RWPE1 (cell line): ENCODE measurements around the gene SLC2A3.
"Not testable (repeated sequence)": the region's sequence is repeated elsewhere in the genome, so short reads cannot be mapped to it uniquely, and the experiment has no call there.

Experiments
- CTCF ChIA-PET: fragments of 350-600 bp; sonication (Branson Sonifier 250); formaldehyde crosslinking; extraction: SDS; loops from one replicate; lab custom pipeline; 2021; lab: Yijun Ruan, JAX
- POLR2A ChIA-PET: fragments of 400-600 bp; formaldehyde crosslinking; extraction: SDS; loops from one replicate; lab custom pipeline; 2020; ENCODE audit warnings: antibody characterized with exemption; ENCODE audit not compliant: low non-redundant PET; lab: Yijun Ruan, JAX
- DNase-seq: peaks from one replicate; pipeline ENCODE4 v3.0.0; 2012; ENCODE audit warnings: low spot score
- H3K27ac ChIP-seq: fragments of 450-650 bp; 2 replicates; pipeline ENCODE4 v1.5.1; 2017
- TF ChIP-seq, protein P1 (sequence below): fragments of 450-650 bp; conservative IDR thresholded peaks from 2 replicates; pipeline ENCODE4 v1.5.1; 2017; ENCODE audit warnings: low read depth, mild to moderate bottlenecking

The SLC2A3 gene

DNA sequence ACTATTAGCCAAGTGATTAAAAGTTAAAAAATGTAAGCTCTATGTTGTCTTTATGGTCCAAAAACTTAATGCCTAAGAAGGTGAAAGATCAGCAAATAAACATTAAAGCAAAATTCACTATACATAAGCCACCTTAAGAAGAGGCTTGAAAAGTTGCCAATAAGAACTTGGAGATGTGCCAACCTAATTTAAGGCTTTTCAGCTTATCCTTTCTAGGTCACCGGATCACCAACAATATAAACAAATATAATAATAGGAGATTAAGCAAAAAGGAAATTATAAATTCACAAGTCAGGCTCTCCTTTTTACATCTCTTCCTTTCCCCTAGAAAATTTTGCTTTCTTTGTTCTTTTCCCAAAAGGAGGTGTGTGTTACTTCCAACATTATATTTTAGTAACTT, 30.9 kb downstream of the SLC2A3 start:
- CTCF ChIA-PET, result no interaction called here
- no peak overlapping the region for H3K27ac ChIP-seq

DNA sequence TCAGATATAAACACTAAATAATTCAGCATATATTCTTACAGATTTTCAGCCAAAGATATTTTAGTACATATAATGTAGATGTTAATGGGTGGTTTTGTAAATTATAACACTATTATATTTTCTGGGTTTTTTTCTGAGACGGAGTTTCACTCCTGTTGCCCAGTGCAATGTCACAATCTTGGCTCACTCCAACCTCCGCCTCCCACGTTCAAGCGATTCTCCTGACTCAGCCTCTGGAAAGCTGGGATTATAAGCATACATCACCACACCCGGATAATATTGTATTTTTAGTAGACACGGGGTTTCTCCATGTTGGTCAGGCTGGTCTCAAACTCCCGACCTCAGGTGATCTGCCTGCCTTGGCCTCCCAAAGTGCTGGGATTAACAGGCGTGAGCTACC, 33.6 kb downstream of the SLC2A3 start:
- DNase-seq, H3K27ac ChIP-seq, POLR2A ChIA-PET: not testable (repeated sequence)
- CTCF ChIA-PET, result interaction anchor here (0.7 kb wide), 1 partner anchor 212 kb away, joined by 4 read pairs; no protein-coding TSS in a partner anchor

More for the DNA sequence above, 30.9 kb downstream of the SLC2A3 start:
- DNase-seq, result no peak
- POLR2A ChIA-PET, result no interaction called here
- TF ChIP-seq, protein P1, sequence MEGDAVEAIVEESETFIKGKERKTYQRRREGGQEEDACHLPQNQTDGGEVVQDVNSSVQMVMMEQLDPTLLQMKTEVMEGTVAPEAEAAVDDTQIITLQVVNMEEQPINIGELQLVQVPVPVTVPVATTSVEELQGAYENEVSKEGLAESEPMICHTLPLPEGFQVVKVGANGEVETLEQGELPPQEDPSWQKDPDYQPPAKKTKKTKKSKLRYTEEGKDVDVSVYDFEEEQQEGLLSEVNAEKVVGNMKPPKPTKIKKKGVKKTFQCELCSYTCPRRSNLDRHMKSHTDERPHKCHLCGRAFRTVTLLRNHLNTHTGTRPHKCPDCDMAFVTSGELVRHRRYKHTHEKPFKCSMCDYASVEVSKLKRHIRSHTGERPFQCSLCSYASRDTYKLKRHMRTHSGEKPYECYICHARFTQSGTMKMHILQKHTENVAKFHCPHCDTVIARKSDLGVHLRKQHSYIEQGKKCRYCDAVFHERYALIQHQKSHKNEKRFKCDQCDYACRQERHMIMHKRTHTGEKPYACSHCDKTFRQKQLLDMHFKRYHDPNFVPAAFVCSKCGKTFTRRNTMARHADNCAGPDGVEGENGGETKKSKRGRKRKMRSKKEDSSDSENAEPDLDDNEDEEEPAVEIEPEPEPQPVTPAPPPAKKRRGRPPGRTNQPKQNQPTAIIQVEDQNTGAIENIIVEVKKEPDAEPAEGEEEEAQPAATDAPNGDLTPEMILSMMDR, result no peak

DNA sequence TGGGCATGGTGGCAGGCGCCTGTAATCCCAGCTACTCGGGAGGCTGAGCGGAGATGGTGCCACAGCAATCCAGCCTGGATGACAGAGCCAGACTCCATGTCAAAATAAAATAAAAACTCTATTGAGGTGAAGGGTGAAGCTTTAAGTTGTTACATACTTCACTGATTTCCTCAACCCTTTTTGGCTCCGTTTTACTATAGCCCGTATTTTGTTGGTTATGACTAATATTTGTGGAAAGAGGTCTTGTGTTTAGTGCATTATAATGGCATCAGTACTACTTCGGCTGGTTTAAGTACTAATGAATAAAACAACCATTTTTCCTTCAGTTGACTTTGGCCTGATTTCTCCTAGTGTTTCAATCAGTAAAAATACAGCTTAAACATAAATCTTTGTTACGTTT, 36.2 kb downstream of the SLC2A3 start:
- ChIA-PET CTCF (interaction anchor here (0.5 kb wide), 1 partner anchor 107 kb away, joined by 5 read pairs; no protein-coding TSS in a partner anchor), POLR2A (no interaction called here)
- DNase-seq, result no peak
- no peak overlapping the region for H3K27ac ChIP-seq
- TF ChIP-seq, protein P1, result no peak

DNA sequence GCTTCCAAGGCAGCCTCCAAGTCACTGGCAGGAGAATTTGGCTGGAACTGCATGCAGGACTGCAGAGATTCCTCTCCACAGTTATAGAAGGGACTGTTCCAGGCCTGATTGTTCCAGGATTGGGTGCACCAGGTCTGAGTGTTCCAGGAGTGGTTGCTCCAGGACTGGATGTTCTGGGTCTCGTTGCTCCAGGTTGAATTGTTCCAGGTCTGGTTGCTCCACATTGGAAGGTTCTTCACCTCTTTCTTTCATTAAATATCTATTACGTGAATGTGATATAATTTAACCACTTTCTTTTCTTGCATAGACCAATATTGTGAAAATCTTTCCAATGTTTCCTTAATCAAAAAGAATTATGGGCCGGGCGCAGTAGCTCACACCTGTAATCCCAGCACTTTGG, 39.3 kb downstream of the SLC2A3 start:
- DNase-seq, POLR2A ChIA-PET, CTCF ChIA-PET, H3K27ac ChIP-seq: not testable (repeated sequence)

DNA sequence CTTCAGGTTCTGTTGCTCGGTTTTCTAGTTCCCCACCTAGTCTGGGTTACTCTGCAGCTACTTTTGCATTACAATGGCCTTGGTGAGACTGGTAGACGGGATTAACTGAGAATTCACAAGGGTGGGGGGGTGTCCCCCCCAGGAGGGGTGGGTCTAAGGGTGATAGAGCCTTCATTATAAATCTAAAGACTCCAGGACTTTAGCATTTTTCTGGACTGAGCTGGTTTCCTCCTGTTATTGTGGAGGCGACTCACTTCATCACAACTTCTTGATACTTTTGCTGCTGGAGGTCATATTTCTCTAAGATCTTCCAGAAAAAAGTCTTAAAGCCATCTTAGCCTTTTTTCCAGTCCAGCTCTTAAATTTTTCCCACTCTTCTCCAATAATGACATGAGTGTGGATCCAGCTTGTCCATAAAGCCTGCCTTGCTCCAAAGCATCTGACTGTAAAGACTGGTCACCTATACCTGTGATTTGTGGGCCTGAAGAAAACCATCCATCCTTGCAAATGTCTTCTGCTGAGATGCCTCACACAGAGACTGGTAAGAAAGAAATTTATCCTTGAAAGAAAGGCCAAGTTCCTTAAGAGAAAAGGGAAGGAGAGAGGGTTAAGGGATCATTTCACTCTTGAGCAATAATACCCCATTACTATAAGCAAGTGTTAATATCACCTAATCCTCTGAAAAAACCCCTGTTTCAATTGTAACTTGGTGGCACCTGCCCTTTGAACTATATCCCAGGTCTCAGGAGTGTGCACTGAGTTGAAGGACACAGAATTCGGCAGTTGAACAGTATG, 43.6 kb downstream of the SLC2A3 start:
- TF ChIP-seq, protein P1, result no peak
- POLR2A ChIA-PET, result interaction anchor here (0.6 kb wide), 1 partner anchor 774 kb away, joined by 7 read pairs; no protein-coding TSS in a partner anchor
- no peak for DNase-seq
- no peak overlapping the region for H3K27ac ChIP-seq
- CTCF ChIA-PET, result no interaction called here

DNA sequence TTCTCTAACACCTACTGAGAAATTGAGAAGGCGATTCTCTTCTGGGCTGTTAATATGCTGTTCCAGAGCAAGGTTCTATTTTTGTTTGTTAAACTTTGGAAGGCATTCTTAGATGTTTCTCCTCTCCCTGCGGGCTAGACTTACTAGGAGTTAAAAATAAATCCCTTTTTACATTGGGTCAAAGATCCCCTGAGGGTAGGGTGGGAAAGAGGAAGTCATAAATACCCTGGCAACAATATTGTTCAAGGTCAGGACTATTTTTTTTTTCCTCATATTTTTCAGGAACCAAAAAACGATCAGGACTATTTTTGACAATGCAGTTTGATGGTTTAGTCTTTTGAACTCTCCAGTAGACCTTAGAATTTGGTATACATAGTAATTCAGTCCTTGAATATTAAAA, 51.3 kb downstream of the SLC2A3 start:
- TF ChIP-seq, protein P1, result no peak
- CTCF ChIA-PET, result interaction anchor here (0.6 kb wide), 1 partner anchor 34 kb away, joined by 3 read pairs; no protein-coding TSS in a partner anchor
- POLR2A ChIA-PET, result no interaction called here
- no peak overlapping the region for H3K27ac ChIP-seq
- no peak for DNase-seq

DNA sequence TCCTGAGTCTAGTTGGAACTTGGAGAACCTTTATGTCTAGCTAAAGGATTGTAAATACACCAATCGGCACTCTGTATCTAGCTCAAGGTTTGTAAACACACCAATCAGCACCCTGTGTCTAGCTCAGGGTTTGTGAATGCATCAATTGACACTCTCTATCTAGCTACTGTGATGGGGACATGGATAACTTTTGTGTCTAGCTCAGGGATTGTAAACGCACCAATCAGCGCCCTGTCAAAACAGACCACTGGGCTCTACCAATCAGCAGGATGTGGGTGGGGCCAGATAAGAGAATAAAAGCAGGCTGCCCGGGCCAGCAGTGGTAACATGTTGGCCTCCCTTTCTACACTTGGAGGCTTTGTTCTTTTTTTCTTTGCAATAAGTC, 54.3 kb downstream of the SLC2A3 start:
- H3K27ac ChIP-seq, CTCF ChIA-PET, POLR2A ChIA-PET, DNase-seq: not testable (repeated sequence)

DNA sequence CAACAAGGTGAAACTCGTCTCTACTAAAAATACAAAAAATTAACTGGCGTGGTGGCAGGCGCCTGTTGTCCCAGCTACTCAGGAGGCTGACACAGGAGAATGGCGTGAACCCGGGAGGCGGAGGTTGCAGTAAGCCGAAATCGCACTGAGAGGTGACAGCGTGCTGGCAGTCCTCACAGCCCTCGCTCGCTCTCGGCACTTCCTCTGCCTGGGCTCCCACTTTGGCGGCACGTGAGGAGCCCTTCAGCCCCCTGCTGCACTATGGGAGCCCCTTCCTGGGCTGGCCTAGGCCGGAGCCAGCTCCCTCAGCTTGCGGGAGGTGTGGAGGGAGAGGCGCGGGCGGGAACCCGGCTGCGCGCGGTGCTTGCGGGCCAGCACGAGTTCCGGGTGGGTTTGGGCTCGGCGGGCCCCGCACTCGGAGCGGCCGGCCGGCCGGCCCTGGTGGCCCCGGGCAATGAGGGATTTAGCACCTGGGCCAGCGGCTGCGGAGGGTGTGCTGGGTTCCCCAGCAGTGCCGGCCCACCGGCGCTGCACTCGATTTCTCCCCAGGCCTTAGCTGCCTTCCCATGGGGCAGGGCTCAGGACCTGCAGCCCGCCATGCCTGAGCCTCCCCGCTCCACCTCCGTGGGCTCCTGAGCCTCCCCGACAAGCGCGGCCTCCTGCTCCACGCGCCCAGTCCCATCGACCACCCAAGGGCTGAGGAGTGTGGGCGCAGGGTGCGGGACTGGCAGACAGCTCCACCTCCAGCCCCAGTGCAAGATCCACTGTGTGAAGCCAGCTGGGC, 54.8 kb downstream of the SLC2A3 start:
- H3K27ac ChIP-seq, POLR2A ChIA-PET, DNase-seq, CTCF ChIA-PET: not testable (repeated sequence)
